Lower lobe of right lung (tissue), 2 donors: ENCODE data around the gene OR10A3. TPM values are rescaled to one million over a fixed set of nuclear protein-coding genes. Genes with fewer than 3 reads are reported as not detected.

Source experiments
- ATAC-seq, 2 donors: fragments of 200-7000 bp; cut with Tn5 transposase; one replicate each; pipeline ENCODE4 v1.9.1; 2020 to 2022; ENCODE audit warnings: mild to moderate bottlenecking in 2 of 2, moderate library complexity in 2 of 2
- DNase-seq: peaks from one replicate; pipeline ENCODE4 v3.0.0-alpha.2; 2020
- H3K27ac ChIP-seq: fragments of 200-600 bp; one replicate; pipeline ENCODE4 v1.8.0; 2022
- H3K27me3 ChIP-seq: fragments of 200-600 bp; one replicate; pipeline ENCODE4 v1.8.0; 2022; ENCODE audit warnings: low read depth
- H3K36me3 ChIP-seq: fragments of 200-600 bp; one replicate; pipeline ENCODE4 v1.8.0; 2022; ENCODE audit warnings: mild to moderate bottlenecking
- H3K4me1 ChIP-seq: fragments of 200-600 bp; one replicate; pipeline ENCODE4 v1.8.0; 2022
- H3K4me3 ChIP-seq: fragments of 200-600 bp; one replicate; pipeline ENCODE4 v1.8.0; 2022; ENCODE audit warnings: mild to moderate bottlenecking
- H3K9me3 ChIP-seq: fragments of 200-600 bp; one replicate; pipeline ENCODE4 v1.8.0; 2022
- intact Hi-C: fragments of 100-400 bp; cut with DNase I; formaldehyde crosslinking; loops from one replicate; pipeline ENCODE4 v1.11.0; 2022
- total RNA-seq: library from RNA; stranded (reverse); fragmentation: NEBNext Ultra II Directional; extraction: Animal tissue kit (Norgen Biotek cat#: 25700); gene quantifications from one replicate; pipeline ENCODE4 v1.2.1, GENCODE V29; 2021
- TF ChIP-seq, protein P1 (sequence below): fragments of 200-600 bp; IDR thresholded peaks from one replicate; pipeline ENCODE4 v1.8.0; 2022; ENCODE audit warnings: antibody characterized with exemption, mild to moderate bottlenecking
- donor health status: DM: no; HTN: yes; CAD: no; lungs with severe emphysema.

Gene OR10A3
- total RNA-seq, 1 donor from 2014 or later, result not detected

DNA sequence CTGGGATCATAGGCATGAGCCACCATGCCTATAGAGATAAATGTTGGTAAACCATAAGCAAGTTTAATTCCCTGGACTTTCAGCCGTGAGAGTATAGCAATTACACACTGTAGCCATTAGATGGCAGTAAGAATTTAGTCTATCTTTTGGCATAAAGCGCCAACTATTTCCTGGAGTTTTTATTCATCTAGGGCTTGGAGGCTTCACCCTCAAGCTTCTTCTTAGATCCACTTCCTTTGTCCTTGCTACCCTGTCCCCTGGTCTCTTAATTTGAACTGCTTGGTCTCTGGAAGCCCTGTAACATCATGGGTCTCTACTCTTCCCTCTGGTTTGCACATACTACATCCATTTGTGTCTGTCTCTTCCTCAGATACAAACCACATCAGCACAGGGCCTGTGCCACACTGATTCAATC is 48.7 kb downstream of the OR10A3 start:
- Histone ChIP-seq H3K4me3 (no peak overlapping the region), H3K4me1 (peaks cover 13% of the 10 kb centered on the region), H3K27me3 (no peaks in the 10 kb centered on the region), H3K36me3 (no peaks in the 10 kb centered on the region), H3K27ac (no peak overlapping the region), H3K9me3 (no peaks in the 10 kb centered on the region)
- TF ChIP-seq, protein P1, sequence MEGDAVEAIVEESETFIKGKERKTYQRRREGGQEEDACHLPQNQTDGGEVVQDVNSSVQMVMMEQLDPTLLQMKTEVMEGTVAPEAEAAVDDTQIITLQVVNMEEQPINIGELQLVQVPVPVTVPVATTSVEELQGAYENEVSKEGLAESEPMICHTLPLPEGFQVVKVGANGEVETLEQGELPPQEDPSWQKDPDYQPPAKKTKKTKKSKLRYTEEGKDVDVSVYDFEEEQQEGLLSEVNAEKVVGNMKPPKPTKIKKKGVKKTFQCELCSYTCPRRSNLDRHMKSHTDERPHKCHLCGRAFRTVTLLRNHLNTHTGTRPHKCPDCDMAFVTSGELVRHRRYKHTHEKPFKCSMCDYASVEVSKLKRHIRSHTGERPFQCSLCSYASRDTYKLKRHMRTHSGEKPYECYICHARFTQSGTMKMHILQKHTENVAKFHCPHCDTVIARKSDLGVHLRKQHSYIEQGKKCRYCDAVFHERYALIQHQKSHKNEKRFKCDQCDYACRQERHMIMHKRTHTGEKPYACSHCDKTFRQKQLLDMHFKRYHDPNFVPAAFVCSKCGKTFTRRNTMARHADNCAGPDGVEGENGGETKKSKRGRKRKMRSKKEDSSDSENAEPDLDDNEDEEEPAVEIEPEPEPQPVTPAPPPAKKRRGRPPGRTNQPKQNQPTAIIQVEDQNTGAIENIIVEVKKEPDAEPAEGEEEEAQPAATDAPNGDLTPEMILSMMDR, result peak; percentile 66
- ATAC-seq, result peak; percentile 78 to 84
- no peak for DNase-seq
- intact Hi-C loops, result loop anchor here (5.0 kb wide), 1 partner anchor 94 kb away; the partner anchor contains the start of gene EIF3F

DNA sequence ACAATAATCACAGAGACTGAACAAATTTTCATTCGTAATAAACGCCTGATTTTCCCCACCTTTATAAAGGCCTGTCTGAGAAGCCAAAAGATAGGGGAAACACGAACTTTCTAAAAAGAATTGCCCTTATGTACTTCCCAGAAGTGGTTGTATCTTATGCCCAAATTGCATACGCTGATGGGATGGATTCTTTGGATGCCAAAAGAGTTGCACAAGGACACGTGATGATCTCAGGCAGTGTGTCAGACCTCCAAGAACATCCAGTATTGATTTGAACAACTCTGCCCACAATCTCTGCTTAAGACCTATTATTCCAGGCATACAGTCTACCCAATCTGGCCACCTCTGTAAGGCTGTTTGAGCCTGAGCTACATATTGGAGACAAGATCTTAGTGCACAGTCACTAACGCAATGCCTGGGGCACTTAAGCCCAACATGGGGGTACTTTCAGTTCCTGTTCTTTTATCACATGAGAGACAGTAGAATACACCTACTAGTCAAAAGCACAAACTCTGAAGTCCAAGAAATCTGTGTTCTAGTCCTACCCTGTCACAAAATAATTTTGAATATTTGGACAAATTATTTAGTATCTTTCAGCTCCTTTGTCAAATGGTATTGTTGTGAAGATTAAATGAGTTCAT is 49.3 kb downstream of the OR10A3 start:
- ATAC-seq (peak in 1 of 2 donors; percentile 23), DNase-seq (no peak)
- H3K4me3 ChIP-seq, result no peak overlapping the region
- intact Hi-C loops, result loop anchor here (5.0 kb wide), 1 partner anchor 95 kb away; the partner anchor contains the start of gene EIF3F
- TF ChIP-seq, protein P1, result no peak
- H3K36me3 ChIP-seq, result no peaks in the 10 kb centered on the region
- no peaks in the 10 kb centered on the region for H3K9me3 ChIP-seq
- H3K4me1 ChIP-seq, result peaks cover 13% of the 10 kb centered on the region
- H3K27ac ChIP-seq, result no peak overlapping the region
- no peaks in the 10 kb centered on the region for H3K27me3 ChIP-seq

DNA sequence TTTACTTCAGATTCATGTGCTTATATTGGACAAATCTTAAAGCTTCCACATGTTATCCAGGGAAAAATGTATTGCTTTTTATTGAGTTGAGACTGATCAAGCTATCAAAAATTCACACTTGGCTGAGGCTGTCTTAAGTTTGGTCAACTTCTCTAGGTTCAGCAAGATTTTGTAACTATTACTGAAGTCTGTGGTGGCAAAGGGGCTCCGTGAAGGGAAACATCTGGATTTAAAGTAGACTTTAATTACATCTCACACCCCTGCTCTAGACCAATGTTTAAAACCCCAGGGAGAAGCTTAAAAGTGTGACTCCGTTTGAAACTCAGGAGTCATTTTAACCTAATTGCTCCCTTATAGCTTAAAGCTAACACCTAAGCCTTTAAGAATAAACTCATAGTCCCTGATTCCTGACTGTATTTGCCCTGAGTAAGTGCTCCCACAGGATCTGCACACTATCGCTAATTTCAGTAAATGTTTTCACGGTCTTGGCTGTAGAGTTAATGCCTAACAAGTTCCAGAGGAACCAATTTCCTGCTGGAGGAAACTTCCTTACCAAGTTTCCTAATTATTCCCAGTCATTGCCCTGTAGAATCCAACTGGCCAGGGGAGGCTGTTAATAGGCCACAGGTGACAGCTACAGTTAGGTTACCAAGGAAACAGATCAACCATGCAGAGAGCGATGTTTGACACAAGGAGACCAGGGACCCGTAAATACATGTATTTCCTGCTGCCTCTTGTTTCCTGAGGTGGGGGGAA is 50.9 kb downstream of the OR10A3 start:
- Histone ChIP-seq H3K36me3 (no peaks in the 10 kb centered on the region), H3K27ac (no peak overlapping the region), H3K27me3 (no peaks in the 10 kb centered on the region), H3K4me3 (no peak overlapping the region), H3K9me3 (no peaks in the 10 kb centered on the region), H3K4me1 (peaks cover 13% of the 10 kb centered on the region)
- DNase-seq (no peak), ATAC-seq (no peak)
- TF ChIP-seq, protein P1, result no peak
- intact Hi-C loops, result loop anchor here (5.0 kb wide), 1 partner anchor 97 kb away; the partner anchor contains the start of gene EIF3F

DNA sequence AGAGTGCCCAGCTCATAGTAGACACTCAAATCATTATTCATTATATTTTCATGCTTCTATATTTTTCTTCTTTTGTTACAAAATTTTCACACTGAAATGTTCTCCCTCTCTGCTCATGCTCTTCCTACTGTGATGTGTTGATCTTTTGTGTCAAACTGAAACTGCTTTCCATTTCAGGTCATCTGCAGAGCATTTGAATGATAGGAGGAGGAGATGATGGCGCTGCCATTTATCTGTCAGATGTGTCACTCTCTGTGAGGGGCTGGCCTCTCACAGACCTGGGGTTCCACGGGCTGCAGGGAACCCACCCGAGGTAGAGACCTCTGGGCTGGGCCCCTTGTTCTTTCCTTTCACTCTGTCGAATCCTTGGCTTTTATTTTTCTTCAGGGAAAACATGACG is 51.5 kb downstream of the OR10A3 start:
- ATAC-seq (no peak), DNase-seq (no peak)
- intact Hi-C loops, result loop anchor here (5.0 kb wide), 1 partner anchor 97 kb away; the partner anchor contains the start of gene EIF3F
- no peaks in the 10 kb centered on the region for H3K9me3 ChIP-seq
- H3K4me1 ChIP-seq, result peaks cover 13% of the 10 kb centered on the region
- H3K27me3 ChIP-seq, result no peaks in the 10 kb centered on the region
- no peak overlapping the region for H3K4me3 ChIP-seq
- H3K27ac ChIP-seq, result no peak overlapping the region
- no peaks in the 10 kb centered on the region for H3K36me3 ChIP-seq
- TF ChIP-seq, protein P1, result no peak

Other genes with a start within 250 kb of the OR10A3 start
- gene OVCH2, start 235.2 kb downstream of the OR10A3 start, total RNA-seq, result 7.4 TPM
- 2.2 TPM for gene OR5P2, start 144.8 kb downstream of the OR10A3 start, total RNA-seq
- gene OR5P3, start 110.9 kb downstream of the OR10A3 start, total RNA-seq, result 2.5 TPM
- gene OR10A6, start 10.4 kb downstream of the OR10A3 start, total RNA-seq, result not detected
- gene NLRP10, start 23.7 kb upstream of the OR10A3 start, total RNA-seq, result not detected
- gene EIF3F, start 45.6 kb upstream of the OR10A3 start, total RNA-seq, result 201 TPM
- 5.2 TPM for gene TUB, start 139.5 kb upstream of the OR10A3 start, total RNA-seq
- 12.7 TPM for gene RIC3, start 227.3 kb upstream of the OR10A3 start, total RNA-seq